Skin of body (tissue), 2 donors: ENCODE measurements around the gene C9. TPM values are rescaled to one million over a fixed set of nuclear protein-coding genes. Genes with fewer than 3 reads are reported as not detected.
"Not testable (repeated sequence)": the region's sequence is repeated elsewhere in the genome, so short reads cannot be mapped to it uniquely, and the experiment has no call there.

Source experiments
- DNase-seq: peaks from one replicate; lab custom pipeline; 2025; lab: John Stamatoyannopoulos, UW
- total RNA-seq: library from RNA; depleted of rRNA; stranded (reverse); fragments of >200 nt; gene quantifications from one replicate; pipeline ENCODE4 v1.2.3, GENCODE V29; 2014

C9 gene
- 0.10 TPM for total RNA-seq

GRCh38 chr5:39364367-39364766 lies at the start of gene C9:
Gene C9 (minus strand): TSS chr5:39364495. CDS start chr5:39364464, 31 bp downstream.
- no peak for DNase-seq

DNA sequence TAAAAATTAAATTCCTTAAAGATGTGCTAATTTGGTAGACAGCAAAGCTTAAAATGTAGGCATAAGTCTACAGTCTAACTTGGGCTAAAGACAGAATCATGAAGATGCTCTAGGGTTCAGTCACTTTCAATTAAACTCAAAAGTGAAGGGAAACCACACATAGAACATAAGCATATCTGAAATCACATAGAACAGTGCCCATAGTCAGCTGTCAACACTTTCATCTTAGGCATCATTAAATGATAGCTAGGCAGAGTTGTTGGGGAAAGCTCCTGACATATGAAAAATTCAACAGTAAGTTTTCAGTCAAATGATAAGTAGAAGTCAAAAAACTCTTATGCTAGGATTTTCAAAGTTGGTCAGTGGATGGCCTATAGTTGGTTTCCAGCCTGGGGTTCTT lies 49.5 kb upstream of the C9 start:
- no peak for DNase-seq

DNA sequence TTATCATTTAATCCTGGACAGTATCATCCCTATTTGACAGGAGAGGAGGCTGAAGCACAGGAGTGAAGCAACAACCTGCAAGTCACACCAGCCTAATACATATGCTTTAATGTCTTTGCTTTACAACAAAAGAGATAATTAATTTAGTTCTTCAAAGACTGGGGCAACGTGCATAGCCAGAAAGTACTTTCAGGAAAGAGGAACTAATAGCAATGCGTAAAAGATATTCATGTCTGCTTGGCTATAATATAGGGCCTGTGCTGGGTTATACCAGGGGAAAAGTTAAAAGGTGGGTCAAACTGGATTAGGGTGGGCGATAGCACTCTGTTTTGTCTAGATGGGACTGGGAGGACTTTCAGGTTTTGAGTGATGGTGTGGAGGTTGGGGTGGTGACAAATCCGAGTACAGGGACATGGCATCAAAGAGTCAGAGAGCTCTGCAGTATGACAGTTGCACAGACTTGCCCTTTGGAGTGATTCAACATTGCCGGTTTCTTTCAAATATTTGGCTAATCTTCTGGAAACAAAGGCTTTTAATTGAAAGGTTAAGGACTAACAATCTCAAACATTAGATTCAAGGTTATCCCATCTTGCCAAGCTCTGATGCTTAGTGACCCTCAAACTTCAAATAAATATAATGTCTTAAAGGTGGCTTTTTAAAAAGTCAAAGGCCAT lies 48.6 kb upstream of the C9 start:
- DNase-seq, result no peak

GRCh38 chr5:39411985-39412384 lies 47.7 kb upstream of the C9 start:
- no peak for DNase-seq

GRCh38 chr5:39411061-39411460 lies 46.8 kb upstream of the C9 start:
- DNase-seq, result no peak

DNA sequence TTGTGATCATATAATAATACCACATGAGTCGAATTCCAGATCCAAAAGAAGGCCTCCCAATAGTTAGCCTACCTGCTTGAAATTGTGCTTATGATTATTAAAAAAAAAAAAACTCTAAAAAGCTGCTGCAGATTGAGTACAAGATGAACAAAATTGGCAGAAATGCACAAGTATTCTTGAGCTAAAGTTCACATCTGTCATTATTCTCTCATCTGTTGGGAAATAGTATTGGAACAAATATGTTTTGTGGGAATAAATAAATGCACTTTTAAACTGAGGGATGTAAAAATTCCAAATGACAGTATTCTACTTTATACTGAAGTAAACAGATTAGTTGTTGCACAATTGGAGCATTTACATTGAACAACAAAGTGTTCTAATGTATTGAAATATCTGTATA lies 44.7 kb upstream of the C9 start:
- peak; percentile 62 for DNase-seq

- DNase-seq, result peak; percentile 16
Measured at GRCh38 chr5:39405083-39405843, 41.0 kb upstream of the C9 start.

GRCh38 chr5:39403761-39404160 lies 39.5 kb upstream of the C9 start:
- DNase-seq, result not testable (repeated sequence)

DNA sequence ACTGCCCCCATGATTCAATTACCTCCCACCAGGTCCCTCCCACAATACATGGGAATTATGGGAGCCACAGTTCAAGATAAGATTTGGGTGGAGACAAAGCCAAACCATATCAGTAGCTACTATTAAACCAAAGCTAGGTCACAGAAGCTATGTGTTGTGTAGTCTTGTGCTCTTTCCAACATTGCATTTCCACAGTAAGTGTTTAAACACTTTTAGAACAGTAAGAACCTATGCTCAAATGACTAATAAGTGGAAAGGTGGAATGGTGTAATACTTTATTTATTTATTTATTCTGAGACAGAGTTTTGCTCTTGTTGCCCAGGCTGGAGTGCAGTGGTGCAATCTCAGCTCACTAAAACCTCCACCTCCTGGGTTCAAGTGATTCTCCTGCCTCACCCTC lies 37.8 kb upstream of the C9 start:
- DNase-seq, result not testable (repeated sequence)

GRCh38 chr5:39400713-39401578 lies 36.7 kb upstream of the C9 start:
- DNase-seq, result no peak

GRCh38 chr5:39399135-39400036 lies 35.1 kb upstream of the C9 start:
- DNase-seq, result peak; percentile 78

DNA sequence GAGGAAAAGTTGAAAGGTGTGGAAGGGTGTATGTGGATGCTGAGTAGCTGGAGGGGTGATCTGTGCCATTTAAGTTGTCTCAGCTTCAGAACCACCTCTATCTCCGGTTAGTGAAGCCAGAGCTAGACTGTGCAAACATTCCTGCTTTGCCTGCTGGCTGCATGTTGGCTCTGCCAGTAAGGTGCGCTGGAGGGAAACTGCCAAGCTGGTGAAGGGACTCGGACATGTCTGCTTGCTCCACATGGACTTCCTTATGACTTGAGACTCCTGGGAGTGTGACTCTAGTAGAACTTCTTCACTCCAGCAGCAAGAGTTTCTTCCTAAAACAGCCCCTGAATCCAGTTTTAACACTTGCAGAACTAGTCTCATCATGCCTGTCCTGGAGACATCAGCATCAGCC lies 32.5 kb upstream of the C9 start:
- no peak for DNase-seq

DNA sequence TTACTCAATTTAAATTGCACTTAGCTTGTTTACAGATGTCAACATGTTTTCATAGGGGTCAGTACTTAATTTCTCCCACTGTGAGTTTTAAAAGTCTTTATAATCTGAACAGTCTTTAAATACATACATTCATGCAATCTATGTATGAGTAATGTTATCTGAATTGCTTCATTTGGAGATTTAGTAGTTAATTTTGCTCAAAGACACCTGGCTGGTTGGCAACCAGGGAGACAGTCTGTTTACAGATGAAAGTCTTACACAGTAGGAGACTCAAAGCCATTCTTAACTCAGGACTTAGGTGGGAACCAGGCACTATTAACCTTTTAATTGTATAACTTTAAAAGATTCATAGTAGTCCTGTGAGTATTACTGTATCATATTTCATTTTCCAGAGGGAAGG lies 31.2 kb upstream of the C9 start:
- no peak for DNase-seq

- no peak for DNase-seq
Measured at GRCh38 chr5:39394946-39395345, 30.7 kb upstream of the C9 start.

DNA sequence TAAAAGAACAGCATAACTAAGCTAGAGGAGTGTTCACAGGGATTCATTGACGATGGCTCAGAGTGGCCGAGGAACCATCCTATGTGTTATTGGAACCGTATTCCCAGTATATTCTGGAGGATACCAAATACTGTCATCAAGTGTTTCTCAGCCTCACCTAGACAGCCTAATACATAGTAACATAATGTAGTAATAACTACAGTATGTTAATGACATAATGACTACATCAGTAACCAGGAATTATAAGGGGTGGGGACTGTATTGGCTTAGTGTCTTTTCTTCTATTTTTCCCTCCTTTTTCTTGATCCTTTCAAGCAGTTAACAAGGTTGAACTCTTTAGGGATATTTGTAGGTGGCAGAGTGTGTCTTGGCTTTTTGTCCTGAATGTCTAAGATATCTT lies 26.6 kb upstream of the C9 start:
- DNase-seq, result no peak

- no peak for DNase-seq
Measured at GRCh38 chr5:39387293-39387692, 23.0 kb upstream of the C9 start.

DNA sequence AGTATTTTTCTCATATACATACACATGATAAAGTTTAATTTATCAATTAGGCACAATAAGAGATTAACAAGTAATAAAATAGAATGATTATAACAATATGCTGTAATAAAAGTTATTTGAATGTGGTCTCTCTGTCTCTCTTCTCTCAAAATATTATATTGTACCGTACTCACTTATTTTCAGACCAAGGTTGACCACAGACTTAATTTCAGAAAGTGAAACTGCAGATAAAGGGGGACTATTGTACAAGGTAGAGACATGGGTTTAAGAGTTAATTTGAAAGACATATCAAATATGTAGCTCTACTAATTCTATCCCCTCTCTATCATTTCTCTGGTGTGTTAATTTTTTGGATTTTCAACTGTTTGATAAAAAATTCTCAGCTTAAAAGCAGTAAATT lies 20.0 kb upstream of the C9 start:
- DNase-seq, result no peak

- DNase-seq, result no peak
Measured at GRCh38 chr5:39381376-39381775, 17.1 kb upstream of the C9 start.

- peak; percentile 45 for DNase-seq
Measured at GRCh38 chr5:39379693-39380092, 15.4 kb upstream of the C9 start.

DNA sequence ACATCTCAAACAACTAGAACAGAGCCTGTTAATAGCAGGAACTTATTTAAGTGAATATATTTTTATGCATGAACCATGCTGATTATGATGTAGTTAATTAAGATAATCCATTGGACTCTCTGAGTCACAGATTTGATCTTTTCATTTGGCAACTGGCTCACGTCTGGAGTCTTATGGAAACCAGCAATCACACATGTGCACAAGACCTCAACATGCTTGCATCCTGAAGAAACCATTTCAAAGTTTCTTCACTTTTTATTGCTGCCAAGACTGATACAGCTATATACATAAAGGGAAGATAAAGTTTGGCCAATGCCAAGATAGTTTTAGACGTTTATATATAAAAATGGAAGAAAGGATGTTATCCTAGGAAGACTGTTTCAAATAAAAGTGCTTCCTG lies 13.3 kb upstream of the C9 start:
- peak; percentile 20 for DNase-seq

GRCh38 chr5:39376293-39376714 lies 12.0 kb upstream of the C9 start:
- peak; percentile 9 for DNase-seq
